AG04450 (cell line): ENCODE results near the gene PLPP4. TPM values are rescaled to one million over a fixed set of nuclear protein-coding genes. Genes with fewer than 3 reads are reported as not detected.

ENCODE experiments used
- CTCF ChIA-PET: fragments of 300-600, 350-600 bp; formaldehyde crosslinking; extraction: SDS; loops from one replicate; lab custom pipeline; 2022; ENCODE audit warnings: antibody characterized with exemption, inconsistent platforms; lab: Charles Lee
- POLR2A ChIA-PET: fragments of 350-600 bp; formaldehyde crosslinking; extraction: SDS; loops from one replicate; lab custom pipeline; 2021; ENCODE audit warnings: antibody characterized with exemption, inconsistent platforms; lab: Yijun Ruan, JAX
- DNase-seq: peaks from one replicate; pipeline ENCODE4 v3.0.0-alpha.2; 2011; ENCODE audit warnings: low read depth, low spot score
- H3K27ac ChIP-seq: one replicate; pipeline ENCODE4 v1.5.1; 2012; ENCODE audit warnings: low read depth, low read length, control low read depth
- H3K27me3 ChIP-seq: one replicate; pipeline ENCODE4 v1.6.0; 2012; ENCODE audit warnings: low read length; ENCODE audit not compliant: control insufficient read depth, insufficient read depth
- H3K4me3 ChIP-seq: 2 replicates; pipeline ENCODE4 v1.5.1; 2011; ENCODE audit warnings: mild to moderate bottlenecking, low read depth, low read length, control low read depth
- H3K9me3 ChIP-seq: 2 replicates; pipeline ENCODE4 v1.5.1; 2012; ENCODE audit warnings: low read length; ENCODE audit not compliant: control insufficient read depth, insufficient read depth
- CTCF ChIP-seq: IDR thresholded peaks from 2 replicates; pipeline ENCODE4 v1.5.1; 2011; ENCODE audit warnings: low read depth, low read length, control low read depth, inconsistent platforms
- polyA plus RNA-seq: library from polyadenylated mRNA; depleted of rRNA; stranded (reverse); fragments of >200 nt; gene quantifications from 2 replicates; pipeline ENCODE4 v1.2.3, GENCODE V29; 2011

The PLPP4 gene
- polyA plus RNA-seq, 1 experiment = not detected

- Histone ChIP-seq H3K9me3 (peaks cover 18% of the 10 kb centered on the region), H3K27me3 (no peaks in the 10 kb centered on the region), H3K27ac (no peak overlapping the region), H3K4me3 (no peak overlapping the region)
- ChIA-PET POLR2A (no interaction called here), CTCF (no interaction called here)
- DNase-seq = no peak
- no peak for TF ChIP-seq CTCF
Measured at GRCh38 chr10:120466006-120466405, 9.0 kb downstream of the PLPP4 start.

DNA sequence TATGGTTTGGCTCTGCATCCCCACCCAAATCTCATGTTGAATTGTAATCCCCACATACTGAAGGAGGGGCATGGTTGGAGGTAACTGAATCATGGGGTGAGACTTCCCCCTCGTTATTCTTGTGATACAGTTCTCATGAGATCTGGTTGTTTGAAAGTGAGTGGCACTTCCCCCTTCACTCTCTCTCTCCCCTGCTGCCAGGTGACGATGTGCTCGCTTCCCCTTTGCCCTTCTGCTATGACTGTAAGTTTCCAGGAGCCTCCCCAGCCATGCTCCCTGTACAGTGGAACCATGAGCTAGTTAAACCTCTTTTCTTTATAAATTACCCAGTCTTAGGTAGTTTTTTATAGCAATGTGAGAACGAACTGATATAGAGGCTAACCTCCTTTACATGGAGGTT lies 16.6 kb downstream of the PLPP4 start:
- no peak for TF ChIP-seq CTCF
- Histone ChIP-seq H3K27ac (no peak overlapping the region), H3K9me3 (peaks cover 19% of the 10 kb centered on the region), H3K27me3 (no peaks in the 10 kb centered on the region), H3K4me3 (no peak overlapping the region)
- POLR2A ChIA-PET = no interaction called here
- no peak for DNase-seq
- CTCF ChIA-PET = no interaction called here

GRCh38 chr10:120474956-120475355 lies 17.9 kb downstream of the PLPP4 start:
- Histone ChIP-seq H3K4me3 (no peak overlapping the region), H3K27ac (no peak overlapping the region), H3K27me3 (no peaks in the 10 kb centered on the region), H3K9me3 (peaks cover 19% of the 10 kb centered on the region)
- POLR2A ChIA-PET = no interaction called here
- CTCF ChIA-PET = no interaction called here
- DNase-seq = no peak
- no peak for TF ChIP-seq CTCF

GRCh38 chr10:120475844-120476791 lies 19.1 kb downstream of the PLPP4 start:
- DNase-seq = no peak
- Histone ChIP-seq H3K27me3 (no peaks in the 10 kb centered on the region), H3K9me3 (peaks cover 30% of the 10 kb centered on the region), H3K4me3 (no peak overlapping the region), H3K27ac (no peak overlapping the region)
- CTCF ChIA-PET = no interaction called here
- TF ChIP-seq CTCF = no peak
- POLR2A ChIA-PET = no interaction called here

DNA sequence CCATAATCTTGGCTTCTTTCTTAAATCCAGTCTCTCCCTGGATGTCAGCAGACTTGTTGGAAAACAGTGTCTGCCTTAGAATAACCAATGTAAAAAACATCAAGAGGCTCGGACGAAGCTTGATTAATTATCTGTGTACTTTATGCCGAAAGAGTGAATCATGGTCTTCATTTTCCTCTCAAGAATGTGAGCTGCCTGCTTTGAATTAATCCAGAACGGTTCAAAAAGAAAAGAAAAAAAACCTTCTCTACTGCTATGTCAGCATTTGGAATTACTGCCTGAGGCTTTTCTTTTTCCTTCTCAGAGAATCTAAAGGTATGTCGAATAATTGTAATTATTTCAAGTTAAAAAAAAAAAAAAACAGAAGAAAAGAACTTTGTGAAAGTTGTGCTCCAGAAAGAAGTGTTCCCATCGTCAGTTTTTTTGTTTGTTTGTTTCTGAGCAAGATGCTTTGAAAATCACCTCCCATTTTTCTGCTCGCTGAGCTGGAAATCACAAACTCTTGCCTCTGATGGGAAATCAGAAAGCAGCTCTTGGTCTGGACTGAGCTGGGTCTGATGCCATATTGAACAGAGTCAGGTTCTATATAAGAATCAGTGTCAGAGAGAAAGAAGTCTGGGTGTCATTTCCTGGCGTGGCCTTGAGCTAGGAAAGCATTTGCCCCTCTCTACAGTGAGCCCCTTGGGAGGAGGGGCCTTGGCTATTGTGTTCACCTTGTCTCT lies 20.2 kb downstream of the PLPP4 start:
- H3K9me3 ChIP-seq = peaks cover 33% of the 10 kb centered on the region
- POLR2A ChIA-PET = no interaction called here
- no peak overlapping the region for H3K27ac ChIP-seq
- no peak overlapping the region for H3K4me3 ChIP-seq
- TF ChIP-seq CTCF = no peak
- DNase-seq = no peak
- CTCF ChIA-PET = no interaction called here
- H3K27me3 ChIP-seq = no peaks in the 10 kb centered on the region
